HepG2 (cell line): ENCODE measurements around the gene TMEM97. TPM values are rescaled to one million over a fixed set of nuclear protein-coding genes. Genes with fewer than 3 reads are reported as not detected.

Experiments used
- ATAC-seq: fragments of 200-7000 bp; cut with Tn5 transposase; 3 replicates; pipeline ENCODE4 v1.9.1; 2020; ENCODE audit warnings: mild to moderate bottlenecking, moderate library complexity
- BruUV-seq: library from RNA; stranded (reverse); fragments of 400-500 nt; replicated peaks from 2 replicates; lab custom pipeline; 2021; lab: Mats Ljungman, UMichigan
- CTCF ChIA-PET: fragments of 300-600 bp; formaldehyde crosslinking; extraction: SDS; loops from one replicate; lab custom pipeline; 2021; ENCODE audit warnings: low total read pairs, inconsistent platforms, low intra/inter-chr PET ratio; lab: Yijun Ruan, JAX
- POLR2A ChIA-PET: fragments of 350-600 bp; sonication (Branson Sonifier 250); formaldehyde crosslinking; loops from one replicate; lab custom pipeline; 2020; ENCODE audit warnings: antibody characterized with exemption, inconsistent platforms; lab: Yijun Ruan, JAX
- DNase-seq: peaks from one replicate; pipeline ENCODE4 v3.0.0-alpha.2; 2015; ENCODE audit warnings: low spot score
- FAIRE-seq: peaks from 3 replicates; lab custom pipeline; 2011; peaks lifted over from hg19 to GRCh38; lab: Jason Lieb, UNC
- H2AFZ ChIP-seq: one replicate; pipeline ENCODE4 v1.6.1; 2011; ENCODE audit warnings: low read length, inconsistent platforms
- H3K27ac ChIP-seq: fragments of 300-600 bp; 3 replicates; pipeline ENCODE4 v1.8.0; 2011; ENCODE audit warnings: mixed run types, mild to moderate bottlenecking, mixed read lengths, low read length, inconsistent platforms; ENCODE audit not compliant: insufficient read depth; ENCODE audit errors: extremely low read length
- H3K27me3 ChIP-seq, 2 experiments: fragments of 200-600 bp in 1 of 2; 2 replicates in 1 of 2; 3 replicates in 1 of 2; pipeline versions ENCODE4 v1.6.0 to v1.8.0; 2011; ENCODE audit warnings: low read length in 2 of 2, mild to moderate bottlenecking in 2 of 2, moderate library complexity in 2 of 2, inconsistent platforms in 1 of 2; ENCODE audit not compliant: insufficient read depth in 2 of 2, control insufficient read depth in 1 of 2
- H3K36me3 ChIP-seq, 2 experiments: fragments of 200-600 bp in 1 of 2; replicated peaks in 1 of 2; 2 replicates in 1 of 2; 3 replicates in 1 of 2; pipeline versions ENCODE4 v1.5.1 to v1.8.0; 2011; ENCODE audit warnings: low read length in 2 of 2, inconsistent platforms in 1 of 2; ENCODE audit not compliant: insufficient read depth in 2 of 2, control insufficient read depth in 1 of 2
- H3K4me1 ChIP-seq: 2 replicates; pipeline ENCODE4 v1.5.1; 2012; ENCODE audit warnings: low read length, inconsistent platforms; ENCODE audit not compliant: insufficient read depth
- H3K4me2 ChIP-seq: 2 replicates; pipeline ENCODE4 v1.6.0; 2011; ENCODE audit warnings: low read depth, low read length, inconsistent platforms
- H3K4me3 ChIP-seq, 3 experiments: fragments of 200-600 bp in 1 of 3; sonication (generic), shearing (Covaris generic) in 1 of 3; replicated peaks in 1 of 3; 2 replicates each; pipeline ENCODE4 v1.5.1; 2011 to 2016; ENCODE audit warnings: low read length in 3 of 3, inconsistent platforms in 2 of 3, low read depth in 2 of 3, mild to moderate bottlenecking in 2 of 3, control low read depth in 1 of 3, mixed read lengths in 1 of 3; ENCODE audit not compliant: insufficient read depth in 1 of 3
- H3K79me2 ChIP-seq: one replicate; pipeline ENCODE4 v1.6.1; 2011; ENCODE audit warnings: low read length, inconsistent platforms; ENCODE audit not compliant: insufficient read depth
- H3K9ac ChIP-seq: 2 replicates; pipeline ENCODE4 v1.6.0; 2011; ENCODE audit warnings: mild to moderate bottlenecking, low read depth, low read length, inconsistent platforms; ENCODE audit not compliant: insufficient read depth
- H3K9me3 ChIP-seq: 2 replicates; pipeline ENCODE4 v1.5.1; 2012; ENCODE audit warnings: mild to moderate bottlenecking, low read length
- H4K20me1 ChIP-seq: 2 replicates; pipeline ENCODE4 v1.6.0; 2011; ENCODE audit warnings: inconsistent platforms, mild to moderate bottlenecking, low read length, moderate library complexity; ENCODE audit not compliant: insufficient read depth
- CREB3 ChIP-seq: sonication (generic); formaldehyde crosslinking; IDR thresholded peaks from 2 replicates; pipeline ENCODE4 v1.5.0; 2020; ENCODE audit warnings: missing genetic modification reagents
- FOXC1 ChIP-seq: sonication (generic); formaldehyde crosslinking; IDR thresholded peaks from 2 replicates; pipeline ENCODE4 v1.8.0; 2022; ENCODE audit warnings: mild to moderate bottlenecking, missing genetic modification reagents, borderline replicate concordance
- IRF9 ChIP-seq: sonication (generic); formaldehyde crosslinking; IDR thresholded peaks from 2 replicates; pipeline ENCODE4 v1.8.0; 2022; ENCODE audit warnings: missing genetic modification reagents, mild to moderate bottlenecking, borderline replicate concordance
- IRX3 ChIP-seq: sonication (generic); formaldehyde crosslinking; IDR thresholded peaks from 2 replicates; pipeline ENCODE4 v1.8.1; 2023; ENCODE audit warnings: mild to moderate bottlenecking, low read depth, missing genetic modification reagents, borderline replicate concordance
- ISX ChIP-seq: sonication (generic); formaldehyde crosslinking; conservative IDR thresholded peaks from 2 replicates; pipeline ENCODE4 v1.5.0; 2020; ENCODE audit warnings: missing genetic modification reagents
- RARA ChIP-seq: IDR thresholded peaks from 2 replicates; pipeline ENCODE4 v1.6.1; 2016; ENCODE audit warnings: missing genetic modification reagents, missing compliant biosample characterization
- SALL1 ChIP-seq: sonication (generic); formaldehyde crosslinking; IDR thresholded peaks from 2 replicates; pipeline ENCODE4 v1.8.0; 2022; ENCODE audit warnings: mild to moderate bottlenecking, missing genetic modification reagents
- ZBTB10 ChIP-seq: sonication (generic); formaldehyde crosslinking; IDR thresholded peaks from 2 replicates; pipeline ENCODE4 v1.4.0; 2020; ENCODE audit warnings: missing genetic modification reagents, borderline replicate concordance
- ZC3H4 ChIP-seq: sonication (generic); formaldehyde crosslinking; IDR thresholded peaks from 2 replicates; pipeline ENCODE4 v1.4.0; 2020; ENCODE audit warnings: missing genetic modification reagents, borderline replicate concordance
- ZNF784 ChIP-seq: sonication (generic); formaldehyde crosslinking; IDR thresholded peaks from 2 replicates; pipeline ENCODE4 v1.5.1; 2020; ENCODE audit warnings: missing genetic modification reagents, mild to moderate bottlenecking, borderline replicate concordance
- WGBS: methylation state at CpG from one replicate; pipeline ENCODE4 v1.1.6; 2017; ENCODE audit warnings: low lambda C conversion rate; 5-methylcytosine and 5-hydroxymethylcytosine counted together
- in situ Hi-C: cut with HindIII; loops from 2 replicates; pipeline ENCODE4 v1.10.0; 2017; ENCODE audit warnings: low pct_unique_long_range_greater_than_20kb; ENCODE audit not compliant: extremely low pct_ligation_motif_present
- intact Hi-C: fragments of 100-400 bp; cut with micrococcal nuclease; formaldehyde crosslinking; loops from one replicate; pipeline ENCODE4 v1.10.0; 2022; ENCODE audit not compliant: unreplicated experiment
- polyA plus RNA-seq, 8 experiments: library from polyadenylated mRNA; depleted of rRNA in 3 of 8; stranded (reverse) in 7 of 8; unstranded in 1 of 8; fragments of >200 nt; fragmentation: Illumina TruSeq in 4 of 8; extraction: Trizol in 4 of 8; gene quantifications; 2 replicates each; pipeline versions ENCODE4 v1.2.1 to v1.2.3, GENCODE V29; 2011 to 2016; ENCODE audit warnings: low read depth in 4 of 8, missing spikeins in 1 of 8, mixed read lengths in 1 of 8; ENCODE audit not compliant: insufficient read depth in 1 of 8
- total RNA-seq, 5 experiments: library from RNA; depleted of rRNA; stranded (reverse); fragments of >200 nt; fragmentation: Illumina TruSeq; extraction: Trizol; gene quantifications; 2 replicates each; pipeline ENCODE4 v1.2.3, GENCODE V29; 2016; ENCODE audit warnings: low read depth in 1 of 5

TMEM97 gene
- total and polyA plus RNA-seq, 2 of the 13 experiments (the other 11 are each of a cell fraction or from before 2014, with no cell fraction given) = 69.6 to 137 TPM

- TF ChIP-seq ISX (CRISPR knock-in tag) = no peak
These were observed 1.7 kb upstream of the TMEM97 start (continued) for GRCh38 chr17:28317099-28317965.

GRCh38 chr17:28317966-28318758 lies 838 bp upstream of the TMEM97 start:
- WGBS = 6% methylated on average over 24 of the region's 40 CpGs
- no peak for FAIRE-seq
- TF ChIP-seq IRF9 (CRISPR knock-in tag) (0 out of 2 replicates have a peak, but pooled peaks have one; percentile 34), CREB3 (no peak), FOXC1 (CRISPR knock-in tag) (0 out of 2 replicates have a peak, but pooled peaks have one; percentile 33), SALL1 (CRISPR knock-in tag) (peak; percentile 39), ZNF784 (CRISPR knock-in tag) (0 out of 2 replicates have a peak, but pooled peaks have one; percentile 31), RARA (CRISPR knock-in tag) (0 out of 2 replicates have a peak, but pooled peaks have one; percentile 9), ZC3H4 (CRISPR knock-in tag) (peak; percentile 58; the same call in 1 of the 2 replicates), IRX3 (CRISPR knock-in tag) (0 out of 2 replicates have a peak, but pooled peaks have one; percentile 12), ZBTB10 (CRISPR knock-in tag) (no peak; the same call in 1 of the 2 replicates)

More at GRCh38 chr17:28317966-28318758, 838 bp upstream of the TMEM97 start:
- no peaks in the 10 kb centered on the region; a peak in 1 of 5 replicates for H3K27me3 ChIP-seq
- no peaks in the 10 kb centered on the region for H3K9me3 ChIP-seq
- H3K4me2 ChIP-seq = peak overlapping the region; percentile 91
- H3K36me3 ChIP-seq = no peaks in the 10 kb centered on the region; a peak in 1 of 5 replicates
- CTCF ChIA-PET = no interaction called here
- POLR2A ChIA-PET = interaction anchor here (1.2 to 5.8 kb wide), 4 partner anchors 18 to 99 kb away, joined by 3 to 41 read pairs (median 6); partner anchors contain the start of genes IFT20, POLDIP2 and TNFAIP1
- DNase-seq (no peak), ATAC-seq (peak; percentile 47)
- BruUV-seq = TSS peak; percentile 95
- H3K4me1 ChIP-seq = peaks cover 54% of the 10 kb centered on the region
- H3K27ac ChIP-seq = peak overlapping the region; percentile 69
- H3K4me3 ChIP-seq = peak overlapping the region; percentile 61 to 80 (median 65)
- H4K20me1 ChIP-seq = peaks cover 5% of the 10 kb centered on the region; the same call in 1 of the 2 replicates
- peak overlapping the region; percentile 42 for H2AFZ ChIP-seq
- intact Hi-C loops = no loop called here
- in situ Hi-C loops = loop anchor here (25.0 kb wide), 1 partner anchor 281 kb away; the partner anchor contains the start of gene NLK
- H3K79me2 ChIP-seq = peaks cover 48% of the 10 kb centered on the region
- H3K9ac ChIP-seq = peak overlapping the region; percentile 65
